HEK293 (cell line): Measurements from ENCODE around the gene KCNC4.

Source experiments
- ZNF133 ChIP-seq: fragments of 450-650 bp; formaldehyde crosslinking; IDR thresholded peaks from 2 replicates; pipeline ENCODE4 v1.5.1; 2016; ENCODE audit warnings: missing biosample characterization, missing genetic modification characterization
- ZNF335 ChIP-seq: fragments of 450-650 bp; formaldehyde crosslinking; conservative IDR thresholded peaks from 2 replicates; pipeline ENCODE4 v1.5.1; 2016; ENCODE audit warnings: missing biosample characterization, missing genetic modification characterization
- ZNF791 ChIP-seq: fragments of 450-650 bp; formaldehyde crosslinking; IDR thresholded peaks from 2 replicates; pipeline ENCODE4 v1.5.1; 2016; ENCODE audit warnings: missing biosample characterization, missing genetic modification characterization
- TF ChIP-seq, protein P1 (sequence below): fragments of 450-650 bp; formaldehyde crosslinking; IDR thresholded peaks from 2 replicates; pipeline ENCODE4 v1.5.1; 2016; ENCODE audit warnings: missing biosample characterization, missing genetic modification characterization

DNA sequence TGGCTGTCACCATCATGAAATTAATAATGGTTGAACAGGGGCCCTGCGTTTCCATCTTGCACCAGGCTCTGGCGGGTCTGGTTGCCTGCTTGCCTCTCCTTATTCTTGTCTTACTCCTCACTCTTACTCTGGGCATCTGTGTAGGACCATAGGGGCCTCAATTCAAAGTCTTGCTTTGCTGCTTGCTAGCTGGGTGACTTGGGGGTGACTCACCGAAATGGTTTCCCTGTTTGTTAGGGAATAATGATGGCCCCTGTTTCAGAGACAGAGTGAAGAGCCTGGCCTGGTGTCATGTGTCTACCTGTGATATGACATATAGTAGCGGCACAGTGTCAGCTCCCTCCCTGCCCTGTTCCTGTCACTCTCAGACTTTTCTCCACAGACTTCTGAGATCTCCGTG, 24.6 kb downstream of the KCNC4 start:
- TF ChIP-seq ZNF133 (tag by site-specific recombination) (no peak), ZNF335 (tag by site-specific recombination) (no peak), ZNF791 (tag by site-specific recombination) (no peak)
- TF ChIP-seq, protein P1, sequence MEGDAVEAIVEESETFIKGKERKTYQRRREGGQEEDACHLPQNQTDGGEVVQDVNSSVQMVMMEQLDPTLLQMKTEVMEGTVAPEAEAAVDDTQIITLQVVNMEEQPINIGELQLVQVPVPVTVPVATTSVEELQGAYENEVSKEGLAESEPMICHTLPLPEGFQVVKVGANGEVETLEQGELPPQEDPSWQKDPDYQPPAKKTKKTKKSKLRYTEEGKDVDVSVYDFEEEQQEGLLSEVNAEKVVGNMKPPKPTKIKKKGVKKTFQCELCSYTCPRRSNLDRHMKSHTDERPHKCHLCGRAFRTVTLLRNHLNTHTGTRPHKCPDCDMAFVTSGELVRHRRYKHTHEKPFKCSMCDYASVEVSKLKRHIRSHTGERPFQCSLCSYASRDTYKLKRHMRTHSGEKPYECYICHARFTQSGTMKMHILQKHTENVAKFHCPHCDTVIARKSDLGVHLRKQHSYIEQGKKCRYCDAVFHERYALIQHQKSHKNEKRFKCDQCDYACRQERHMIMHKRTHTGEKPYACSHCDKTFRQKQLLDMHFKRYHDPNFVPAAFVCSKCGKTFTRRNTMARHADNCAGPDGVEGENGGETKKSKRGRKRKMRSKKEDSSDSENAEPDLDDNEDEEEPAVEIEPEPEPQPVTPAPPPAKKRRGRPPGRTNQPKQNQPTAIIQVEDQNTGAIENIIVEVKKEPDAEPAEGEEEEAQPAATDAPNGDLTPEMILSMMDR (tag by site-specific recombination), result no peak
